HepG2 (cell line): ENCODE results near the gene ZDHHC16. TPM values are rescaled to one million over a fixed set of nuclear protein-coding genes. Genes with fewer than 3 reads are reported as not detected.
A peak's percentile ranks its signal among the peaks of the same experiment; 100 is the strongest.

Experiments
- CCAR2 ChIP-seq: fragments of 200-400 bp; formaldehyde crosslinking; optimal IDR thresholded peaks from 2 replicates; pipeline ENCODE3; 2018; ENCODE audit warnings: low read depth, mild to moderate bottlenecking, low read length, moderate library complexity
- CHD2 ChIP-seq: IDR thresholded peaks from 2 replicates; pipeline ENCODE4 v1.6.1; 2011; ENCODE audit warnings: low read depth, low read length, improper control_type of control experiment
- DNMT1 ChIP-seq: sonication (generic); formaldehyde crosslinking; IDR thresholded peaks from 2 replicates; pipeline ENCODE4 v1.5.1; 2020; ENCODE audit warnings: mild to moderate bottlenecking, missing genetic modification reagents
- FOXC1 ChIP-seq: sonication (generic); formaldehyde crosslinking; IDR thresholded peaks from 2 replicates; pipeline ENCODE4 v1.8.0; 2022; ENCODE audit warnings: mild to moderate bottlenecking, missing genetic modification reagents, borderline replicate concordance
- HNF4A ChIP-seq: sonication (generic); formaldehyde crosslinking; IDR thresholded peaks from 2 replicates; pipeline ENCODE4 v1.4.0; 2020; ENCODE audit warnings: missing genetic modification reagents
- KDM5B ChIP-seq: sonication (generic); formaldehyde crosslinking; IDR thresholded peaks from 2 replicates; pipeline ENCODE4 v1.4.0; 2020; ENCODE audit warnings: missing genetic modification reagents, mild to moderate bottlenecking, borderline replicate concordance
- KMT2A ChIP-seq: sonication (generic); formaldehyde crosslinking; IDR thresholded peaks from 2 replicates; pipeline ENCODE4 v1.4.0; 2020; ENCODE audit warnings: missing genetic modification reagents
- MEF2D ChIP-seq: sonication (generic); formaldehyde crosslinking; IDR thresholded peaks from 2 replicates; pipeline ENCODE4 v1.5.1; 2020; ENCODE audit warnings: mild to moderate bottlenecking, missing genetic modification reagents
- MTA1 ChIP-seq: sonication (generic); formaldehyde crosslinking; IDR thresholded peaks from 2 replicates; pipeline ENCODE4 v1.4.0; 2020; ENCODE audit warnings: missing genetic modification reagents, mild to moderate bottlenecking, borderline replicate concordance
- MYC ChIP-seq: sonication (generic); formaldehyde crosslinking; IDR thresholded peaks from 2 replicates; pipeline ENCODE4 v1.9.0; 2021; ENCODE audit warnings: missing genetic modification reagents, borderline replicate concordance
- NFE2L2 ChIP-seq: fragments of 150-350 bp; IDR thresholded peaks from 2 replicates; pipeline ENCODE4 v1.6.1; 2014; ENCODE audit warnings: low read length
- PCBP2 ChIP-seq: fragments of 200-400 bp; formaldehyde crosslinking; optimal IDR thresholded peaks from 2 replicates; pipeline ENCODE3; 2018; ENCODE audit warnings: low read length, low read depth; ENCODE audit not compliant: poor library complexity, severe bottlenecking
- SPEN ChIP-seq: sonication (generic); formaldehyde crosslinking; IDR thresholded peaks from 2 replicates; pipeline ENCODE4 v1.5.1; 2020; ENCODE audit warnings: low read depth, mild to moderate bottlenecking, missing genetic modification reagents
- TEAD3 ChIP-seq: optimal IDR thresholded peaks from 2 replicates; pipeline ENCODE3; 2016; ENCODE audit warnings: borderline replicate concordance
- ZNF207 ChIP-seq: fragments of 450-650 bp; IDR thresholded peaks from 2 replicates; pipeline ENCODE4 v1.6.1; 2016; ENCODE audit warnings: antibody characterized with exemption, borderline replicate concordance
- ZNF24 ChIP-seq: fragments of 450-650 bp; IDR thresholded peaks from 2 replicates; pipeline ENCODE4 v1.6.1; 2017; ENCODE audit warnings: antibody characterized with exemption, mild to moderate bottlenecking
- ZNF350 ChIP-seq: sonication (generic); formaldehyde crosslinking; IDR thresholded peaks from 2 replicates; pipeline ENCODE4 v1.4.0; 2020; ENCODE audit warnings: mild to moderate bottlenecking, low read depth, missing genetic modification reagents, borderline replicate concordance
- ZNF550 ChIP-seq: sonication (generic); formaldehyde crosslinking; IDR thresholded peaks from 2 replicates; pipeline ENCODE4 v1.4.0; 2020; ENCODE audit warnings: mild to moderate bottlenecking, missing genetic modification reagents, borderline replicate concordance
- ZNF607 ChIP-seq: sonication (generic); formaldehyde crosslinking; IDR thresholded peaks from 2 replicates; pipeline ENCODE4 v1.5.1; 2020; ENCODE audit warnings: missing genetic modification reagents, mild to moderate bottlenecking, borderline replicate concordance
- ZNF788 ChIP-seq: sonication (generic); formaldehyde crosslinking; IDR thresholded peaks from 2 replicates; pipeline ENCODE4 v1.5.0; 2020; ENCODE audit warnings: mild to moderate bottlenecking, missing genetic modification reagents, borderline replicate concordance
- polyA plus RNA-seq, 8 experiments: library from polyadenylated mRNA; depleted of rRNA in 3 of 8; stranded (reverse) in 7 of 8; unstranded in 1 of 8; fragments of >200 nt; fragmentation: Illumina TruSeq in 4 of 8; extraction: Trizol in 4 of 8; gene quantifications; 2 replicates each; pipeline versions ENCODE4 v1.2.1 to v1.2.3, GENCODE V29; 2011 to 2016; ENCODE audit warnings: low read depth in 4 of 8, missing spikeins in 1 of 8, mixed read lengths in 1 of 8; ENCODE audit not compliant: insufficient read depth in 1 of 8
- total RNA-seq, 5 experiments: library from RNA; depleted of rRNA; stranded (reverse); fragments of >200 nt; fragmentation: Illumina TruSeq; extraction: Trizol; gene quantifications; 2 replicates each; pipeline ENCODE4 v1.2.3, GENCODE V29; 2016; ENCODE audit warnings: low read depth in 1 of 5
- TF ChIP-seq, protein P1 (sequence below): fragments of 450-650 bp; IDR thresholded peaks from 2 replicates; pipeline ENCODE4 v1.6.1; 2017; ENCODE audit warnings: mild to moderate bottlenecking
- TF ChIP-seq, protein P2 (sequence below): sonication (generic); formaldehyde crosslinking; IDR thresholded peaks from 2 replicates; pipeline ENCODE4 v1.8.1; 2023; ENCODE audit warnings: mild to moderate bottlenecking, moderate library complexity, missing genetic modification reagents
- TF ChIP-seq, protein P3 (sequence below): sonication (generic); IDR thresholded peaks from 2 replicates; pipeline ENCODE4 v1.6.1; 2016; ENCODE audit warnings: low read depth, borderline replicate concordance
- TF ChIP-seq, protein P4 (sequence below): sonication (generic); formaldehyde crosslinking; IDR thresholded peaks from 2 replicates; pipeline ENCODE4 v1.8.0; 2022; ENCODE audit warnings: missing genetic modification reagents, mild to moderate bottlenecking, moderate library complexity, borderline replicate concordance

Gene ZDHHC16
- total and polyA plus RNA-seq, 2 of the 13 experiments (the other 11 are each of a cell fraction or from before 2014, with no cell fraction given) = 40.8 to 41.8 TPM

DNA sequence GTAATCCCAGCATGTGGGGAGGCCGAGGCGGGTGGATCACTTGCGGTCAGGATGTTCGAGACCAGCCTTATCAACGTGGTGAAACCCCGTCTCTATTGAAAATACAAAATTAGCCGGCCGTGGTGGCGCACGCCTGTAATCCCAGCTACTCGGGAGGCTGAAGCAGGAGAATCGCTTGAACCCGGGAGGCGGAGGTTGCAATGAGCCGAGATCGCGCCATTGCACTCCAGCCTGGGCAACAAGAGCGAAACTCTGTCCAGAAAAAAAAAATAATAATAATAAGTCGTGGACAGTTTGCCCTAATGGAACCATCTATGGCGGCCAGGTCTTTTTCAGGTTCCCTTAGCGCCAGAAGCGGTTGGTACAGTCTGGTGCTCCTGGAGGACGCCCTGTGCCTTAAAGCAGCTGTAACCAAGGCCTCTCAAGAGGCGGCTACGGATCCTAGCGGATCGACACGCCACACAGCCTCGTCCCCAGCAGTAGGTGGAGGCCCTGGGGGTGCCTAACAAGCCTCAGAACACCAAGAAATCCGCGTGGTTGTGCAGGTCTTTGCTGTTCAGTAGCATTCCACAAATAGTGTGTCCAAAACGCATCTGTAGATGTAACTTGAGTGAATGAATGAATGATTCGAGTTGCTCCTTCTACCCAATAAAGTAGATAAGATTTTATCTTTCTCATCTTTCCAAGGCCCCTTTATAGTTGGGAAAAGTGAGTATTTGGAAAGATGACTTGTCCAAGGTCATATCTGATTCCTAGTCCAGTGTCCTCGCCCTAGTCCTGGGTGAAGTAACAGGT, 19.0 kb upstream of the ZDHHC16 start (continued):
- TF ChIP-seq KDM5B (CRISPR knock-in tag) = 0 out of 2 replicates have a peak, but pooled peaks have one; percentile 22
- TF ChIP-seq ZNF788 = no peak
- peak; percentile 36; the same call in 1 of the 2 replicates for TF ChIP-seq ZNF350 (CRISPR knock-in tag)
- no peak for TF ChIP-seq NFE2L2
- TF ChIP-seq KMT2A (CRISPR knock-in tag) = no peak
- TF ChIP-seq, protein P1, sequence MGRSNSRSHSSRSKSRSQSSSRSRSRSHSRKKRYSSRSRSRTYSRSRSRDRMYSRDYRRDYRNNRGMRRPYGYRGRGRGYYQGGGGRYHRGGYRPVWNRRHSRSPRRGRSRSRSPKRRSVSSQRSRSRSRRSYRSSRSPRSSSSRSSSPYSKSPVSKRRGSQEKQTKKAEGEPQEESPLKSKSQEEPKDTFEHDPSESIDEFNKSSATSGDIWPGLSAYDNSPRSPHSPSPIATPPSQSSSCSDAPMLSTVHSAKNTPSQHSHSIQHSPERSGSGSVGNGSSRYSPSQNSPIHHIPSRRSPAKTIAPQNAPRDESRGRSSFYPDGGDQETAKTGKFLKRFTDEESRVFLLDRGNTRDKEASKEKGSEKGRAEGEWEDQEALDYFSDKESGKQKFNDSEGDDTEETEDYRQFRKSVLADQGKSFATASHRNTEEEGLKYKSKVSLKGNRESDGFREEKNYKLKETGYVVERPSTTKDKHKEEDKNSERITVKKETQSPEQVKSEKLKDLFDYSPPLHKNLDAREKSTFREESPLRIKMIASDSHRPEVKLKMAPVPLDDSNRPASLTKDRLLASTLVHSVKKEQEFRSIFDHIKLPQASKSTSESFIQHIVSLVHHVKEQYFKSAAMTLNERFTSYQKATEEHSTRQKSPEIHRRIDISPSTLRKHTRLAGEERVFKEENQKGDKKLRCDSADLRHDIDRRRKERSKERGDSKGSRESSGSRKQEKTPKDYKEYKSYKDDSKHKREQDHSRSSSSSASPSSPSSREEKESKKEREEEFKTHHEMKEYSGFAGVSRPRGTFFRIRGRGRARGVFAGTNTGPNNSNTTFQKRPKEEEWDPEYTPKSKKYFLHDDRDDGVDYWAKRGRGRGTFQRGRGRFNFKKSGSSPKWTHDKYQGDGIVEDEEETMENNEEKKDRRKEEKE = no peak
- no peak for TF ChIP-seq HNF4A (CRISPR knock-in tag)
- no peak for TF ChIP-seq CCAR2
- no peak for TF ChIP-seq MYC
- TF ChIP-seq FOXC1 (CRISPR knock-in tag) = no peak
- TF ChIP-seq SPEN = no peak
- no peak for TF ChIP-seq MTA1
- TF ChIP-seq, protein P2, sequence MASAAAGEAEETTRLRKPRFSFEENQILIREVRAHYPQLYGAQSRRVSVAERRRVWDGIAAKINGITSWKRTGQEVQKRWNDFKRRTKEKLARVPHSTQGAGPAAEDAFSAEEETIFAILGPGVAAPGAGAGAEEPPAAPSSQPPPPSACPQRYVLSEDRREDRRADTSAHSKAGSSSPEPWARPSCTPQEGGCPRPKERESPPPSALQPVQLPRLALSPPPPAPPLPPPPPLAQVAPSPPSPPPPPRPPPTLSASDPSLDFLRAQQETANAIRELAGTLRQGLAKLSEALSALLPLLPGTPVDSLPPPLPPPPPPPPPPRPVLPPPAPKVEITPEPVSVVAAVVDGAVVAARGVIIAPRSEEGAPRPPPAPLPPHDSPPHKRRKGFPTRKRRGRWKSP (CRISPR knock-in tag) = no peak
- TF ChIP-seq ZNF24 = peak; percentile 53; the same call in 1 of the 2 replicates
- TF ChIP-seq DNMT1 (CRISPR knock-in tag) = no peak
- no peak for TF ChIP-seq ZNF207
- TF ChIP-seq, protein P3, sequence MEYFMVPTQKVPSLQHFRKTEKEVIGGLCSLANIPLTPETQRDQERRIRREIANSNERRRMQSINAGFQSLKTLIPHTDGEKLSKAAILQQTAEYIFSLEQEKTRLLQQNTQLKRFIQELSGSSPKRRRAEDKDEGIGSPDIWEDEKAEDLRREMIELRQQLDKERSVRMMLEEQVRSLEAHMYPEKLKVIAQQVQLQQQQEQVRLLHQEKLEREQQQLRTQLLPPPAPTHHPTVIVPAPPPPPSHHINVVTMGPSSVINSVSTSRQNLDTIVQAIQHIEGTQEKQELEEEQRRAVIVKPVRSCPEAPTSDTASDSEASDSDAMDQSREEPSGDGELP = no peak
- TF ChIP-seq MEF2D (CRISPR knock-in tag) = no peak
- no peak for TF ChIP-seq ZNF607
- TF ChIP-seq ZNF550 = no peak
- TF ChIP-seq PCBP2 = no peak
- TF ChIP-seq CHD2 = no peak
- TF ChIP-seq, protein P4, sequence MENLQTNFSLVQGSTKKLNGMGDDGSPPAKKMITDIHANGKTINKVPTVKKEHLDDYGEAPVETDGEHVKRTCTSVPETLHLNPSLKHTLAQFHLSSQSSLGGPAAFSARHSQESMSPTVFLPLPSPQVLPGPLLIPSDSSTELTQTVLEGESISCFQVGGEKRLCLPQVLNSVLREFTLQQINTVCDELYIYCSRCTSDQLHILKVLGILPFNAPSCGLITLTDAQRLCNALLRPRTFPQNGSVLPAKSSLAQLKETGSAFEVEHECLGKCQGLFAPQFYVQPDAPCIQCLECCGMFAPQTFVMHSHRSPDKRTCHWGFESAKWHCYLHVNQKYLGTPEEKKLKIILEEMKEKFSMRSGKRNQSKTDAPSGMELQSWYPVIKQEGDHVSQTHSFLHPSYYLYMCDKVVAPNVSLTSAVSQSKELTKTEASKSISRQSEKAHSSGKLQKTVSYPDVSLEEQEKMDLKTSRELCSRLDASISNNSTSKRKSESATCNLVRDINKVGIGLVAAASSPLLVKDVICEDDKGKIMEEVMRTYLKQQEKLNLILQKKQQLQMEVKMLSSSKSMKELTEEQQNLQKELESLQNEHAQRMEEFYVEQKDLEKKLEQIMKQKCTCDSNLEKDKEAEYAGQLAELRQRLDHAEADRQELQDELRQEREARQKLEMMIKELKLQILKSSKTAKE (CRISPR knock-in tag) = 0 out of 2 replicates have a peak, but pooled peaks have one; percentile 11
- no peak for TF ChIP-seq TEAD3 (CRISPR knock-in tag)
